A549 (cell line): ENCODE results near the gene IZUMO1R. TPM values are rescaled to one million over a fixed set of nuclear protein-coding genes. Genes with fewer than 3 reads are reported as not detected.
"Not testable (repeated sequence)": the region's sequence is repeated elsewhere in the genome, so short reads cannot be mapped to it uniquely, and the experiment has no call there.

ENCODE experiments used
- ATAC-seq, 2 experiments: fragments of 200-7000 bp in 1 of 2; fragments of >200 bp in 1 of 2; cut with Nextera tagmentation in 1 of 2; cut with Tn5 transposase in 1 of 2; 3 replicates each; pipeline versions ENCODE4 v1.8.0 to v1.9.1; 2018 to 2020; ENCODE audit warnings: mild to moderate bottlenecking in 1 of 2, moderate library complexity in 1 of 2
- CTCF ChIA-PET: fragments of 300-600 bp; sonication (Branson Sonifier 250); formaldehyde crosslinking; extraction: SDS; loops from one replicate; lab custom pipeline; 2021; ENCODE audit warnings: antibody characterized with exemption, inconsistent platforms; lab: Yijun Ruan, JAX
- POLR2A ChIA-PET: fragments of 350-600 bp; formaldehyde crosslinking; extraction: SDS; loops from one replicate; lab custom pipeline; 2021; ENCODE audit warnings: antibody characterized with exemption, inconsistent platforms; lab: Yijun Ruan, JAX
- DNase-seq, 2 experiments: peaks; one replicate each; pipeline versions ENCODE4 v3.0.0 to v3.0.0-alpha.2; 2011 to 2016; ENCODE audit warnings: low read depth in 1 of 2, low spot score in 1 of 2
- FAIRE-seq: peaks from 2 replicates; lab custom pipeline; 2011; peaks lifted over from hg19 to GRCh38; lab: Jason Lieb, UNC
- H3K27ac ChIP-seq, 2 experiments: fragments of >200 bp; sonication (Bioruptor Twin); formaldehyde crosslinking; 3 replicates each; pipeline ENCODE4 v1.5.1; 2016 to 2017
- H3K4me1 ChIP-seq: fragments of >200 bp; sonication (Bioruptor Twin); formaldehyde crosslinking; 3 replicates; pipeline ENCODE4 v1.6.1; 2016
- H3K4me2 ChIP-seq: fragments of >200 bp; sonication (Bioruptor Twin); formaldehyde crosslinking; 3 replicates; pipeline ENCODE4 v1.6.1; 2016
- H3K4me3 ChIP-seq: fragments of >200 bp; sonication (Bioruptor Twin); formaldehyde crosslinking; 3 replicates; pipeline ENCODE4 v1.5.1; 2016
- H3K9me3 ChIP-seq: fragments of >200 bp; sonication (Bioruptor Twin); formaldehyde crosslinking; 3 replicates; pipeline ENCODE4 v1.6.1; 2016
- GATA3 ChIP-seq: IDR thresholded peaks from 2 replicates; pipeline ENCODE4 v1.6.1; 2012; ENCODE audit warnings: borderline replicate concordance
- MAZ ChIP-seq: fragments of 150-350 bp; IDR thresholded peaks from 2 replicates; pipeline ENCODE4 v1.6.1; 2014; ENCODE audit warnings: antibody characterized with exemption, low read depth, low read length, borderline replicate concordance
- POLR2A ChIP-seq: IDR thresholded peaks from 2 replicates; pipeline ENCODE4 v1.6.1; 2012; ENCODE audit warnings: mild to moderate bottlenecking, low read length
- POLR2AphosphoS2 ChIP-seq: conservative IDR thresholded peaks from 2 replicates; pipeline ENCODE4 v1.6.1; 2012; ENCODE audit warnings: low read length, improper control_type of control experiment, inconsistent platforms
- RAD21 ChIP-seq, 2 experiments: fragments of >200 bp in 1 of 2; sonication (Bioruptor Twin) in 1 of 2; formaldehyde crosslinking in 1 of 2; IDR thresholded peaks in 1 of 2; conservative IDR thresholded peaks in 1 of 2; 2 replicates in 1 of 2; 3 replicates in 1 of 2; pipeline ENCODE4 v1.6.1; 2012 to 2018; ENCODE audit warnings: inconsistent platforms in 1 of 2
- RCOR1 ChIP-seq: fragments of 150-350 bp; IDR thresholded peaks from 2 replicates; pipeline ENCODE4 v1.6.1; 2014; ENCODE audit warnings: antibody characterized with exemption, low read length, low read depth
- WGBS: methylation state at CpG from one replicate; pipeline ENCODE4 v1.1.6; 2017; ENCODE audit errors: missing lambda C conversion rate; 5-methylcytosine and 5-hydroxymethylcytosine counted together
- polyA plus RNA-seq, 4 experiments: library from polyadenylated mRNA; depleted of rRNA in 3 of 4; stranded (reverse); fragments of >200 nt; fragmentation: RNase III in 1 of 4; extraction: RNeasy Plus Mini Kit Qiagen cat#74134 plus additional on column Dnase treatment in 1 of 4; gene quantifications; 2 replicates in 3 of 4; 3 replicates in 1 of 4; pipeline ENCODE4 v1.2.3, GENCODE V29; 2011 to 2017
- TF ChIP-seq, protein P1 (sequence below): fragments of 250-450 bp; sonication (Bioruptor Pico); IDR thresholded peaks from 2 replicates; pipeline ENCODE4 v1.5.0; 2020; ENCODE audit warnings: low read depth, mild to moderate bottlenecking, moderate library complexity
- TF ChIP-seq, protein P2 (sequence below): IDR thresholded peaks from 2 replicates; pipeline ENCODE4 v1.6.1; 2012; ENCODE audit warnings: low read depth, borderline replicate concordance
- TF ChIP-seq, protein P3 (sequence below): fragments of 200-600 bp; sonication (generic); IDR thresholded peaks from 2 replicates; pipeline ENCODE4 v1.6.1; 2016; ENCODE audit warnings: antibody characterized with exemption, mild to moderate bottlenecking, moderate library complexity

IZUMO1R gene
- polyA plus RNA-seq, 2 of the 4 experiments (the other 2 are of a cell fraction) = not detected

DNA sequence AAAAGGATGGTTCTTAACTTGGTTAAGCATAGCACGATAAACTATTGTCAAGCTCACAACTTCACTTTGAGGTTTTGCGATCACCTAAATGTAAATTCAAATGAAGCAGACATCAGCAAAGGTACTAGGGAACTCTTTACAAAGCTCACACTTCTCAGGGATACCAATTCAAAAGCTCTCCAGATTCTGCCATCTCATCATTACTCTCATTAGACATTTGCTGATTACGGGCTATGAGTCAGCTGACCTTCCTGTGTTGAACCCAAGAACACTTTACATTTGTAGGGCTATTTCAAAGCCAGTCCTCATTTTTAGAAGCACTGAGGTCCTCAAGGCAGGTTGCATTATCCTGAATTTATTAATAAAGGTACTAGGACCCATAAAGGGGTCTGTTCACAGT lies 28.4 kb upstream of the IZUMO1R start (continued):
- TF ChIP-seq POLR2AphosphoS2 (no peak), MAZ (no peak)
- TF ChIP-seq, all 56 proteins: peak for 0

DNA sequence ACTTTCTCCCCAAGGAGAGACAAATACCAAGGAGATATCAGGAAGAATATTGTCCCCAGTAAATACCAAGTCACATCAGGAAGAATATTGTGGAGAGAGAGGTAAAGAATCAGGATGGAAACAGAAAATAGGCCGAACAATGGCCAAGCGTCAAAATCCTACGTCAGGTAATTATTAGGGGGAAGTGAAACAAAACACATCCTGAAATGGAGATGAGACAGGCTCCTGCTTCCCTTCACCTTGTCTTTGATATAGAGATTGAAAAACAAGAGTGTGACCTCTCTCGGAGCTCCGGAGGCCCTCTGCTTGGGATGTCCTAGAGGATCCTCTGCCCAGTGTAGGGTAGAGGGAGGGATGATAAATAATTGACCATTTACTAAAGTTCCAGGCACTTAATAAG lies 27.4 kb upstream of the IZUMO1R start:
- DNase-seq (no peak), FAIRE-seq (no peak), ATAC-seq (no peak)
- Histone ChIP-seq H3K9me3 (no peaks in the 10 kb centered on the region), H3K4me1 (no peaks in the 10 kb centered on the region), H3K27ac (no peak overlapping the region), H3K4me2 (no peak overlapping the region), H3K4me3 (no peak overlapping the region)
- TF ChIP-seq, protein P1, sequence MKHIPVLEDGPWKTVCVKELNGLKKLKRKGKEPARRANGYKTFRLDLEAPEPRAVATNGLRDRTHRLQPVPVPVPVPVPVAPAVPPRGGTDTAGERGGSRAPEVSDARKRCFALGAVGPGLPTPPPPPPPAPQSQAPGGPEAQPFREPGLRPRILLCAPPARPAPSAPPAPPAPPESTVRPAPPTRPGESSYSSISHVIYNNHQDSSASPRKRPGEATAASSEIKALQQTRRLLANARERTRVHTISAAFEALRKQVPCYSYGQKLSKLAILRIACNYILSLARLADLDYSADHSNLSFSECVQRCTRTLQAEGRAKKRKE (CRISPR knock-in tag) = no peak
- TF ChIP-seq GATA3 (no peak), RAD21 (conservative IDR thresholded peaks at IDR 0.05 in 1 of 2, IDR thresholded peaks at IDR 0.05 in 1 of 2) (no peak)
- ChIA-PET POLR2A (no interaction called here), CTCF (no interaction called here)
- 72% methylated on average over 5 of the region's 5 CpGs for WGBS

DNA sequence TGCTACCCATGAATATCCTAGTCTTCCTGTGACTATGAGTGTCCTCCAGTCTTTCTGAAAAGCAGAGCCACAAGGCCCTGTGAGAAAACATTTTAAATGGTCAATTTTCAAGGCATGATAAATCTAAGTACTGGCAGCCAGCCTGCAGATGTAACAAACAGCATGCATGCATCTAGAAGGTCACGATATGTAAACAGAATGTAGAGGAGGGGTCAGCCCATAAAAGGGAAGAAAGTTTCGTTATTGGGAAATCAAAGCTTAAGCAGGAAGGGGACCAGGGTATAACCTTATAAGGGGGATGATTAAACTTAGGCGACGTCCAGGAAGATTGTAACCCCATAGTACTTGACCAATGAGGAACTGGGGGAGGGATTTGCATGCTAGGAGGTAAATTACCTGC lies 26.2 kb upstream of the IZUMO1R start:
- FAIRE-seq = not testable (repeated sequence)

DNA sequence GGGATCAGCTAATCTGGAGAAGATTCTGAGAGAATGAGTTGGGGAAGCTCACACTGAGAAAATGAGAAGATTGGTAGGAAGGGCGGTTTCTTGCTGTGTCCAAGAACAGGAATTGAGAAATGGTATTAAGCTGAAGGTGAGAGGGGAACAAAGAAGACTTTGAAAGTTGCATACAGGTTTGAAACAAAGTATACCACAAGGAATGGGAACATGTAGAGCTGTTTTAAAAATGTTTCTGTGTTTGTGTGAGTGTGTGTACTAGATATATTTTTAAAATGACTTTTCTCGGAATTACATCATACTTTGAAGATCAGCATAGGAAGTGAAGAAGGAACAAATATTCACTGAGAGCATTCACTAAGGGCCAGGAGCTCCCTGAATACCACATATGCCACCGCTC lies 24.4 kb upstream of the IZUMO1R start:
- ATAC-seq (no peak), FAIRE-seq (no peak), DNase-seq (no peak)
- Histone ChIP-seq H3K4me3 (no peak overlapping the region), H3K9me3 (no peaks in the 10 kb centered on the region), H3K4me1 (no peaks in the 10 kb centered on the region), H3K27ac (no peak overlapping the region), H3K4me2 (no peak overlapping the region)
- TF ChIP-seq POLR2A (no peak), RCOR1 (no peak)
- TF ChIP-seq, protein P2, sequence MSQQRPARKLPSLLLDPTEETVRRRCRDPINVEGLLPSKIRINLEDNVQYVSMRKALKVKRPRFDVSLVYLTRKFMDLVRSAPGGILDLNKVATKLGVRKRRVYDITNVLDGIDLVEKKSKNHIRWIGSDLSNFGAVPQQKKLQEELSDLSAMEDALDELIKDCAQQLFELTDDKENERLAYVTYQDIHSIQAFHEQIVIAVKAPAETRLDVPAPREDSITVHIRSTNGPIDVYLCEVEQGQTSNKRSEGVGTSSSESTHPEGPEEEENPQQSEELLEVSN = no peak
- WGBS = 42% methylated on average over 3 of the region's 3 CpGs
- POLR2A ChIA-PET = no interaction called here
- CTCF ChIA-PET = interaction anchor here (0.9 kb wide), 1 partner anchor 385 kb away, joined by 3 read pairs; no protein-coding TSS in a partner anchor

More for the DNA sequence above, 26.2 kb upstream of the IZUMO1R start:
- H3K4me1 ChIP-seq, ATAC-seq, CTCF ChIA-PET, H3K4me2 ChIP-seq, H3K27ac ChIP-seq, DNase-seq, POLR2A ChIA-PET, H3K4me3 ChIP-seq, H3K9me3 ChIP-seq: not testable (repeated sequence)
- 33% methylated on average over 4 of the region's 4 CpGs for WGBS

DNA sequence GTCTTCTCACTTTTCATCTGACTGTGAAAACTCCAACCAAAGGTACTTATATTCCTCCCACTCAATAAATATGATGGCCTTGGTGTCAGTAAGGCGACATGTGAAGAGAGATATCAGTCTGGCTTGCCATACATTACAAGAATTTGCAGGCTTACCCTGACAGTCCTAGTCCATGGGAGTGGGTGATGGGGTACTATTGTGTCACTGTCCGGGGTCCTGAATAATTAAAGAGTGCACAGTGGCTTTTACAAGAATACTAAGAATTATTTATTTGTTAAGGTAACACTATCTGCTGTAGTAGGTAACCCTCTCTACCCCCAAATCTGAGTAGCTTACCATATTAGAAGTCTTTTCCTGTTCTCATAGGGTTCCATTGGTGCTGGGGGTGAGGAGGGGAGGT lies 23.1 kb upstream of the IZUMO1R start:
- no peak overlapping the region for H3K4me2 ChIP-seq
- ChIA-PET POLR2A (no interaction called here), CTCF (no interaction called here)
- FAIRE-seq (no peak), DNase-seq (no peak), ATAC-seq (no peak)
- WGBS = 21% methylated on average over 2 of the region's 2 CpGs
- TF ChIP-seq, protein P3, sequence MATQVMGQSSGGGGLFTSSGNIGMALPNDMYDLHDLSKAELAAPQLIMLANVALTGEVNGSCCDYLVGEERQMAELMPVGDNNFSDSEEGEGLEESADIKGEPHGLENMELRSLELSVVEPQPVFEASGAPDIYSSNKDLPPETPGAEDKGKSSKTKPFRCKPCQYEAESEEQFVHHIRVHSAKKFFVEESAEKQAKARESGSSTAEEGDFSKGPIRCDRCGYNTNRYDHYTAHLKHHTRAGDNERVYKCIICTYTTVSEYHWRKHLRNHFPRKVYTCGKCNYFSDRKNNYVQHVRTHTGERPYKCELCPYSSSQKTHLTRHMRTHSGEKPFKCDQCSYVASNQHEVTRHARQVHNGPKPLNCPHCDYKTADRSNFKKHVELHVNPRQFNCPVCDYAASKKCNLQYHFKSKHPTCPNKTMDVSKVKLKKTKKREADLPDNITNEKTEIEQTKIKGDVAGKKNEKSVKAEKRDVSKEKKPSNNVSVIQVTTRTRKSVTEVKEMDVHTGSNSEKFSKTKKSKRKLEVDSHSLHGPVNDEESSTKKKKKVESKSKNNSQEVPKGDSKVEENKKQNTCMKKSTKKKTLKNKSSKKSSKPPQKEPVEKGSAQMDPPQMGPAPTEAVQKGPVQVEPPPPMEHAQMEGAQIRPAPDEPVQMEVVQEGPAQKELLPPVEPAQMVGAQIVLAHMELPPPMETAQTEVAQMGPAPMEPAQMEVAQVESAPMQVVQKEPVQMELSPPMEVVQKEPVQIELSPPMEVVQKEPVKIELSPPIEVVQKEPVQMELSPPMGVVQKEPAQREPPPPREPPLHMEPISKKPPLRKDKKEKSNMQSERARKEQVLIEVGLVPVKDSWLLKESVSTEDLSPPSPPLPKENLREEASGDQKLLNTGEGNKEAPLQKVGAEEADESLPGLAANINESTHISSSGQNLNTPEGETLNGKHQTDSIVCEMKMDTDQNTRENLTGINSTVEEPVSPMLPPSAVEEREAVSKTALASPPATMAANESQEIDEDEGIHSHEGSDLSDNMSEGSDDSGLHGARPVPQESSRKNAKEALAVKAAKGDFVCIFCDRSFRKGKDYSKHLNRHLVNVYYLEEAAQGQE = peak; percentile 47; the same call in 1 of the 2 replicates
- TF ChIP-seq RCOR1 = no peak
- H3K4me3 ChIP-seq = no peak overlapping the region
- H3K4me1 ChIP-seq = no peaks in the 10 kb centered on the region
- H3K9me3 ChIP-seq = no peaks in the 10 kb centered on the region
- no peak overlapping the region for H3K27ac ChIP-seq
